ENCODE data around the gene MFAP3L. TPM values are rescaled to one million over a fixed set of nuclear protein-coding genes. Genes with fewer than 3 reads are reported as not detected.
"Not testable (repeated sequence)": the region's sequence is repeated elsewhere in the genome, so short reads cannot be mapped to it uniquely, and the experiment has no call there.

Gene MFAP3L
- total RNA-seq, 1 experiment from 2014 or later: not detected

DNA sequence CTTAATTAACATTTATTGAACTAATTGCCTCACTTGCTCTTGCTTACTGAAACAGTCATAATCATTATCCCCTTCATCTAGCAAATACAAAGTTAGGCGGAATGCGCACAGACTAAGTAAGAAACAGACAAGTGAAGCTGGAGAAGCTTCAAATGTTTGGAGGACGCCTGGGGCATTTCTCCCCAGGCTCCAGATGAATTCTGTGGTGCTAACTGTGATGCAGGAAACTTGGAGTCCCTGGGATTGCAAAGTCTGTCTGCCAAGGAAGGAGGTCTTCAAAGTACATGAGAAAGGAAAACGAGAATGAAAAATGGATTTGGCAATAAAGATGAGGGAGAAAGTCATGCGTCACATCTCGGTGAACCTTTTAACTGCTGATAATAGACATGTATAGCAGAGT, 23.6 kb upstream of the MFAP3L start:
- Histone ChIP-seq H3K4me1 (ENCODE audit: low read length) (no peaks in the 10 kb centered on the region), H4K20me1 (ENCODE audit: insufficient read depth, low read depth, low read length) (no peaks in the 10 kb centered on the region), H3K9ac (ENCODE audit: low read length) (no peak overlapping the region), H3K9me2 (replicated peaks; ENCODE audit: insufficient read depth, low read length) (no peaks in the 10 kb centered on the region), H3K27me3 (ENCODE audit: low read length) (no peaks in the 10 kb centered on the region), H2AFZ (ENCODE audit: low read length) (no peak overlapping the region), H3K27ac (ENCODE audit: low read length) (no peak overlapping the region), H3K9me3 (ENCODE audit: low read length) (no peaks in the 10 kb centered on the region), H3K4me3 (ENCODE audit: low read length) (no peak overlapping the region), H3K36me3 (ENCODE audit: insufficient read depth, low read length) (no peaks in the 10 kb centered on the region), H3K79me2 (ENCODE audit: low read length) (no peaks in the 10 kb centered on the region), H3K4me2 (ENCODE audit: low read depth, low read length, poor library complexity, severe bottlenecking) (no peak overlapping the region)
- DNase-seq: no peak

- no peaks in the 10 kb centered on the region for H3K36me3 ChIP-seq (ENCODE audit: insufficient read depth, low read length)
- H3K4me1 ChIP-seq (ENCODE audit: low read length): no peaks in the 10 kb centered on the region
- no peak overlapping the region for H3K4me2 ChIP-seq (ENCODE audit: low read depth, low read length, poor library complexity, severe bottlenecking)
- no peaks in the 10 kb centered on the region for H4K20me1 ChIP-seq (ENCODE audit: insufficient read depth, low read depth, low read length)
- no peaks in the 10 kb centered on the region for H3K9me2 ChIP-seq (replicated peaks; ENCODE audit: insufficient read depth, low read length)
- DNase-seq: peak; percentile 71
- no peak overlapping the region for H3K27ac ChIP-seq (ENCODE audit: low read length)
- H3K9ac ChIP-seq (ENCODE audit: low read length): no peak overlapping the region
- H3K79me2 ChIP-seq (ENCODE audit: low read length): no peaks in the 10 kb centered on the region
- H3K4me3 ChIP-seq (ENCODE audit: low read length): no peak overlapping the region
- no peaks in the 10 kb centered on the region for H3K27me3 ChIP-seq (ENCODE audit: low read length)
- no peak overlapping the region for H2AFZ ChIP-seq (ENCODE audit: low read length)
- H3K9me3 ChIP-seq (ENCODE audit: low read length): no peaks in the 10 kb centered on the region
Measured at GRCh38 chr4:170047771-170048354, 21.7 kb upstream of the MFAP3L start.

- H3K4me2 ChIP-seq (ENCODE audit: low read depth, low read length, poor library complexity, severe bottlenecking); H3K9me3 ChIP-seq (ENCODE audit: low read length); H2AFZ ChIP-seq (ENCODE audit: low read length); H3K4me1 ChIP-seq (ENCODE audit: low read length); H3K79me2 ChIP-seq (ENCODE audit: low read length); H3K27ac ChIP-seq (ENCODE audit: low read length); DNase-seq; H3K36me3 ChIP-seq (ENCODE audit: insufficient read depth, low read length); H3K9ac ChIP-seq (ENCODE audit: low read length); H3K4me3 ChIP-seq (ENCODE audit: low read length); H3K27me3 ChIP-seq (ENCODE audit: low read length); H3K9me2 ChIP-seq (replicated peaks; ENCODE audit: insufficient read depth, low read length); H4K20me1 ChIP-seq (ENCODE audit: insufficient read depth, low read depth, low read length): not testable (repeated sequence)
Measured at GRCh38 chr4:170046156-170046555, 20.0 kb upstream of the MFAP3L start.

DNA sequence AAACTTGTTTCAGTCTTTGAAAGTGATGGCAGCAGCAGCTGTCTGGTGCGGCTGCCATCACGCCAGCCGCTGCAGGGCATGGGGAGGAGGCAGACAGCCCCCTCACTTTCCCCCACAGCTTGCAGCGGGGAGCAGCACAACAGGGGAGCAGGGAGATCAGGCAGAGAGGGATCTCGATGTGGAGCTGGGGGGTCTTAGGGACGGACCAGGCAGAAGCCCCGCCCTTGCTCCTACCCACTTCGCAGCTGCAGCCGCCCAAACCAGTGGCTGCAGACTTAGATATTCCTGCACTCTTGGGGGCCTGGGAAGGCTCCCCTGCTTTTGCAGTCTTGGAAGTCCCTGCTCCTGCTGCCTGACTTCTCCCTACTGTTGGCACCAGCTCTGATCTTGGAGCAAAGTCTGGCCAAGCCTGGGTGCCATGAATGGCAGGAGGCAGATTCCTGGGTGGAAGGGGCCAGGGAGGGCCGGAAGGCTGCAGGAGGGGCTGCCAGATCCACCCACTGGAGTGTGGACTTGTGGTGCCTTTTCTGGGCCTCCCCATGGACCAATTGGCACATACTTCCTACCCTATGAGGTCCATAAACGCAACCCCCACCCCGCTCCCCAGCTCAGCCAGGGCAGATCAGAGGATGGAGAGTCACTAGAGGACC, 14.0 kb upstream of the MFAP3L start:
- no peaks in the 10 kb centered on the region for H3K9me2 ChIP-seq (replicated peaks; ENCODE audit: insufficient read depth, low read length)
- H3K36me3 ChIP-seq (ENCODE audit: insufficient read depth, low read length): no peaks in the 10 kb centered on the region
- no peak overlapping the region for H3K9ac ChIP-seq (ENCODE audit: low read length)
- no peak overlapping the region for H2AFZ ChIP-seq (ENCODE audit: low read length)
- H3K4me2 ChIP-seq (ENCODE audit: low read depth, low read length, poor library complexity, severe bottlenecking): no peak overlapping the region
- H3K4me3 ChIP-seq (ENCODE audit: low read length): no peak overlapping the region
- H3K9me3 ChIP-seq (ENCODE audit: low read length): no peaks in the 10 kb centered on the region
- no peaks in the 10 kb centered on the region for H4K20me1 ChIP-seq (ENCODE audit: insufficient read depth, low read depth, low read length)
- H3K4me1 ChIP-seq (ENCODE audit: low read length): no peaks in the 10 kb centered on the region
- no peaks in the 10 kb centered on the region for H3K27me3 ChIP-seq (ENCODE audit: low read length)
- H3K79me2 ChIP-seq (ENCODE audit: low read length): no peaks in the 10 kb centered on the region
- no peak overlapping the region for H3K27ac ChIP-seq (ENCODE audit: low read length)
- DNase-seq: no peak

- Histone ChIP-seq H3K36me3 (ENCODE audit: insufficient read depth, low read length) (no peaks in the 10 kb centered on the region), H3K9ac (ENCODE audit: low read length) (no peak overlapping the region), H3K27me3 (ENCODE audit: low read length) (no peaks in the 10 kb centered on the region), H2AFZ (ENCODE audit: low read length) (no peak overlapping the region), H3K4me1 (ENCODE audit: low read length) (no peaks in the 10 kb centered on the region), H3K4me2 (ENCODE audit: low read depth, low read length, poor library complexity, severe bottlenecking) (no peak overlapping the region), H3K4me3 (ENCODE audit: low read length) (no peak overlapping the region), H3K79me2 (ENCODE audit: low read length) (no peaks in the 10 kb centered on the region), H3K9me3 (ENCODE audit: low read length) (no peaks in the 10 kb centered on the region), H3K27ac (ENCODE audit: low read length) (no peak overlapping the region), H3K9me2 (replicated peaks; ENCODE audit: insufficient read depth, low read length) (no peaks in the 10 kb centered on the region), H4K20me1 (ENCODE audit: insufficient read depth, low read depth, low read length) (no peaks in the 10 kb centered on the region)
- no peak for DNase-seq
Measured at GRCh38 chr4:170038769-170039168, 12.6 kb upstream of the MFAP3L start.

GRCh38 chr4:170038232-170038631, 12.0 kb upstream of the MFAP3L start:
- Histone ChIP-seq H3K9ac (ENCODE audit: low read length) (no peak overlapping the region), H4K20me1 (ENCODE audit: insufficient read depth, low read depth, low read length) (no peaks in the 10 kb centered on the region), H2AFZ (ENCODE audit: low read length) (no peak overlapping the region), H3K9me2 (replicated peaks; ENCODE audit: insufficient read depth, low read length) (no peaks in the 10 kb centered on the region), H3K4me1 (ENCODE audit: low read length) (no peaks in the 10 kb centered on the region), H3K4me3 (ENCODE audit: low read length) (no peak overlapping the region), H3K4me2 (ENCODE audit: low read depth, low read length, poor library complexity, severe bottlenecking) (no peak overlapping the region), H3K27me3 (ENCODE audit: low read length) (no peaks in the 10 kb centered on the region), H3K79me2 (ENCODE audit: low read length) (no peaks in the 10 kb centered on the region), H3K36me3 (ENCODE audit: insufficient read depth, low read length) (no peaks in the 10 kb centered on the region), H3K9me3 (ENCODE audit: low read length) (no peaks in the 10 kb centered on the region), H3K27ac (ENCODE audit: low read length) (no peak overlapping the region)
- DNase-seq: no peak

DNA sequence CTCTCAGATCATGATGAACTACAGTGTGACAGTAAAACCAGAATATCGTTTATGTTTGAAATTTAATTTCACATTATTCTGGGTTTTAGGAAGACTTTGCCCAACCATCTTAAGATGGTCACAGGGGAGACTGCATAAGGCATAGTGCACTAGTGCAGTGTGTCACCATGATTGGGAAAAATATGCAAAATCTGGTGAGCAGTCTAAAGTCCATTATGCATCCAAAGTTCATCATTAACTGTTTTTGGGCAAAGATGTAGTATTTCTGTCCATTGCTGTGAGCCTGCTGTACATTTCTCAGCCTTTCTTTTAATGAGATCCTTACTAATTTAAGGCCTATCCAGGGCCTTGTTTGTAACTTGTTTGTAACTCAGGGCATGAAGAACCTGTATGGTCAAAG, 11.3 kb upstream of the MFAP3L start:
- H4K20me1 ChIP-seq (ENCODE audit: insufficient read depth, low read depth, low read length): no peaks in the 10 kb centered on the region
- H3K36me3 ChIP-seq (ENCODE audit: insufficient read depth, low read length): no peaks in the 10 kb centered on the region
- H3K9ac ChIP-seq (ENCODE audit: low read length): no peak overlapping the region
- no peaks in the 10 kb centered on the region for H3K4me1 ChIP-seq (ENCODE audit: low read length)
- no peak overlapping the region for H2AFZ ChIP-seq (ENCODE audit: low read length)
- no peak overlapping the region for H3K4me2 ChIP-seq (ENCODE audit: low read depth, low read length, poor library complexity, severe bottlenecking)
- no peaks in the 10 kb centered on the region for H3K9me3 ChIP-seq (ENCODE audit: low read length)
- no peaks in the 10 kb centered on the region for H3K9me2 ChIP-seq (replicated peaks; ENCODE audit: insufficient read depth, low read length)
- DNase-seq: no peak
- H3K79me2 ChIP-seq (ENCODE audit: low read length): no peaks in the 10 kb centered on the region
- no peak overlapping the region for H3K4me3 ChIP-seq (ENCODE audit: low read length)
- H3K27ac ChIP-seq (ENCODE audit: low read length): no peak overlapping the region
- H3K27me3 ChIP-seq (ENCODE audit: low read length): no peaks in the 10 kb centered on the region

DNA sequence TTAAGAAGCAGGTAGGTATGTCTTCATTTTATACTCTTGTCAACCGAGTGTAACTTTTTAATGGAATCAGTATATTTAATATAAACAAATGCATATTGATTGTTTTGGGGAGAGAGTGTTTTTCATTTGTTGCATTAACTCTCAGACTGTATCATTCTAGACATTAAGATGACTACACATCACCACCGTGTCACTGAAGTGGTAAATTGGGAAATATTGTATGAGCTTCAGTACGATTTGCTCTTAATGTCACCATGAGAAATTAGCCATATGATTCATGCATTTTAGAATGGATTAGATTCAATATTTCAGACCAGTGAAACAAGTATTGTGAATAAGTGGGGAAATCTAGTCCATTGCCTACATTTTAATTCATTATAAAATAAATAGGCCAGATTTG, 9.7 kb upstream of the MFAP3L start:
- Histone ChIP-seq H3K4me1 (ENCODE audit: low read length) (no peaks in the 10 kb centered on the region), H3K36me3 (ENCODE audit: insufficient read depth, low read length) (no peaks in the 10 kb centered on the region), H3K4me3 (ENCODE audit: low read length) (no peak overlapping the region), H3K27ac (ENCODE audit: low read length) (no peak overlapping the region), H3K9me3 (ENCODE audit: low read length) (no peaks in the 10 kb centered on the region), H3K9ac (ENCODE audit: low read length) (no peak overlapping the region), H3K4me2 (ENCODE audit: low read depth, low read length, poor library complexity, severe bottlenecking) (no peak overlapping the region), H2AFZ (ENCODE audit: low read length) (no peak overlapping the region), H3K79me2 (ENCODE audit: low read length) (no peaks in the 10 kb centered on the region), H4K20me1 (ENCODE audit: insufficient read depth, low read depth, low read length) (no peaks in the 10 kb centered on the region), H3K27me3 (ENCODE audit: low read length) (no peaks in the 10 kb centered on the region), H3K9me2 (replicated peaks; ENCODE audit: insufficient read depth, low read length) (no peaks in the 10 kb centered on the region)
- no peak for DNase-seq

Data from Karpas-422 (cell line).